PC-3 (cell line): ENCODE data around the gene C12orf60. TPM values are rescaled to one million over a fixed set of nuclear protein-coding genes. Genes with fewer than 3 reads are reported as not detected.
A peak's percentile ranks its signal among the peaks of the same experiment; 100 is the strongest.
"Not testable (repeated sequence)": the region's sequence is repeated elsewhere in the genome, so short reads cannot be mapped to it uniquely, and the experiment has no call there.

Source experiments
- ATAC-seq: fragments of 200-7000 bp; cut with Tn5 transposase; 2 replicates; pipeline ENCODE4 v1.9.1; 2020; ENCODE audit warnings: mild to moderate bottlenecking, moderate library complexity
- Bru-seq: library from RNA; stranded (reverse); fragments of 400-500 nt; gene quantifications from one replicate; lab custom pipeline; 2021; lab: Mats Ljungman, UMichigan
- BruChase-seq, 2 experiments: library from RNA; stranded (reverse); fragments of 400-500 nt; gene quantifications; one replicate each; lab custom pipeline; 2021; lab: Mats Ljungman, UMichigan
- BruUV-seq: library from RNA; stranded (reverse); fragments of 400-500 nt; replicated peaks from 2 replicates; lab custom pipeline; 2021; lab: Mats Ljungman, UMichigan
- CTCF ChIA-PET: fragments of 300-600 bp; sonication (Branson Sonifier 250); formaldehyde crosslinking; loops from one replicate; lab custom pipeline; 2022; ENCODE audit warnings: antibody characterized with exemption; lab: Charles Lee
- POLR2A ChIA-PET: fragments of 300-600 bp; sonication (Branson Sonifier 250); formaldehyde crosslinking; loops from one replicate; lab custom pipeline; 2022; ENCODE audit warnings: antibody characterized with exemption; ENCODE audit not compliant: unreplicated experiment; lab: Charles Lee
- DNase-seq: peaks from one replicate; pipeline ENCODE4 v3.0.0-alpha.2; 2015
- H2AFZ ChIP-seq: fragments of 300-600 bp; sonication (generic); 2 replicates; pipeline ENCODE4 v1.6.0; 2016; ENCODE audit warnings: antibody characterized with exemption, low read length
- H3F3A ChIP-seq: fragments of 300-600 bp; sonication (generic); one replicate; pipeline ENCODE4 v1.6.0; 2017; ENCODE audit warnings: antibody characterized with exemption, low read length, control low read depth, mild to moderate bottlenecking; ENCODE audit not compliant: unreplicated experiment
- H3K27ac ChIP-seq: fragments of 300-600 bp; sonication (generic); 2 replicates; pipeline ENCODE4 v1.5.1; 2016; ENCODE audit warnings: mild to moderate bottlenecking, low read length
- H3K27me3 ChIP-seq: fragments of 300-600 bp; sonication (generic); 2 replicates; pipeline ENCODE4 v1.6.1; 2016; ENCODE audit warnings: low read length, mixed read lengths
- H3K36me3 ChIP-seq: fragments of 300-600 bp; sonication (generic); 2 replicates; pipeline ENCODE4 v1.6.1; 2016; ENCODE audit warnings: low read depth, mixed run types, low read length, mixed read lengths
- H3K4me1 ChIP-seq: fragments of 300-600 bp; sonication (generic); 2 replicates; pipeline ENCODE4 v1.5.1; 2016; ENCODE audit warnings: low read length; ENCODE audit not compliant: insufficient read depth
- H3K4me2 ChIP-seq: fragments of 300-600 bp; sonication (generic); 2 replicates; pipeline ENCODE4 v1.6.0; 2016; ENCODE audit warnings: low read length
- H3K4me3 ChIP-seq: fragments of 300-600 bp; sonication (generic); 2 replicates; pipeline ENCODE4 v1.5.1; 2016; ENCODE audit warnings: mild to moderate bottlenecking, low read length, mixed read lengths
- H3K79me2 ChIP-seq: fragments of 300-600 bp; sonication (generic); 2 replicates; pipeline ENCODE4 v1.6.1; 2017; ENCODE audit warnings: low read length, mixed read lengths
- H3K9ac ChIP-seq: fragments of 300-600 bp; sonication (generic); 2 replicates; pipeline ENCODE4 v1.6.0; 2016; ENCODE audit warnings: mild to moderate bottlenecking, low read length
- H3K9me2 ChIP-seq: fragments of 300-600 bp; sonication (generic); replicated peaks from 2 replicates; pipeline ENCODE4 v1.6.1; 2016; ENCODE audit warnings: mixed run types, low read length, mixed read lengths
- H3K9me3 ChIP-seq: fragments of 300-600 bp; sonication (generic); 2 replicates; pipeline ENCODE4 v1.6.1; 2016; ENCODE audit warnings: low read length, mixed read lengths
- H4K20me1 ChIP-seq: fragments of 300-600 bp; sonication (generic); 2 replicates; pipeline ENCODE4 v1.6.1; 2016; ENCODE audit warnings: low read length, mixed read lengths
- EZH2 ChIP-seq: fragments of 300-600 bp; sonication (generic); IDR thresholded peaks from one replicate; pipeline ENCODE4 v1.6.1; 2017; ENCODE audit warnings: antibody characterized with exemption, mild to moderate bottlenecking, low read length; ENCODE audit not compliant: unreplicated experiment
- EZH2phosphoT487 ChIP-seq: fragments of 300-600 bp; sonication (generic); IDR thresholded peaks from 2 replicates; pipeline ENCODE4 v1.6.1; 2018; ENCODE audit warnings: mild to moderate bottlenecking, antibody characterized with exemption, low read length, borderline replicate concordance
- intact Hi-C: fragments of 100-400 bp; cut with micrococcal nuclease; formaldehyde crosslinking; loops from 2 replicates; pipeline ENCODE4 v1.9.0; 2023
- long read RNA-seq: library from polyadenylated mRNA; unstranded; transcript quantifications from one replicate; pipeline ENCODE4 v2.0.0, GENCODE V29; 2021; ENCODE audit not compliant: unreplicated experiment
- total RNA-seq: library from RNA; depleted of rRNA; stranded (reverse); fragments of >200 nt; gene quantifications from 2 replicates; pipeline ENCODE4 v1.2.3, GENCODE V29; 2014; rRNA removed
- TF ChIP-seq, protein P1 (sequence below): fragments of 300-600 bp; sonication (generic); conservative IDR thresholded peaks from 2 replicates; pipeline ENCODE4 v1.5.1; 2017; ENCODE audit warnings: antibody characterized with exemption, low read depth, mild to moderate bottlenecking, low read length

C12orf60 gene, protein sequence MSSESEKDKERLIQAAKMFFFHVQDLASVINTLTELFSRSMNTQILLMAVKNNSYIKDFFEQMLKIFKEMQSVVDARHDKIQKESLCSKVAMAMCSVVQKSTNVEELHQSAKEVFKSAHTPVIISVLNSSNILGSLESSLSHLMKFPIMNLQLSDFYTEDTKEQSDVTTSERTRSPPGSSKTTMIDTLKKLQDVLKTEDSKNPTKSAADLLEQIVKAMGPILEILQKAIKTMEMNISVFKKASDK
- total RNA-seq (0.29 and 0.47 TPM in 2 replicates), Bru-seq, nascent RNA (percentile 32 among the genes with signal in this experiment), BruChase-seq, experiment 1, labeled RNA remaining after a 6-hour chase (percentile 15 among the genes with signal in this experiment), BruChase-seq, experiment 2, labeled RNA remaining after a 2-hour chase (percentile 32 among the genes with signal in this experiment)
- long read RNA-seq, partial matches to known transcripts = 0 of 2 reads
- long read RNA-seq, other reads (novel, unspliced or antisense) = 1 of 2 reads

DNA sequence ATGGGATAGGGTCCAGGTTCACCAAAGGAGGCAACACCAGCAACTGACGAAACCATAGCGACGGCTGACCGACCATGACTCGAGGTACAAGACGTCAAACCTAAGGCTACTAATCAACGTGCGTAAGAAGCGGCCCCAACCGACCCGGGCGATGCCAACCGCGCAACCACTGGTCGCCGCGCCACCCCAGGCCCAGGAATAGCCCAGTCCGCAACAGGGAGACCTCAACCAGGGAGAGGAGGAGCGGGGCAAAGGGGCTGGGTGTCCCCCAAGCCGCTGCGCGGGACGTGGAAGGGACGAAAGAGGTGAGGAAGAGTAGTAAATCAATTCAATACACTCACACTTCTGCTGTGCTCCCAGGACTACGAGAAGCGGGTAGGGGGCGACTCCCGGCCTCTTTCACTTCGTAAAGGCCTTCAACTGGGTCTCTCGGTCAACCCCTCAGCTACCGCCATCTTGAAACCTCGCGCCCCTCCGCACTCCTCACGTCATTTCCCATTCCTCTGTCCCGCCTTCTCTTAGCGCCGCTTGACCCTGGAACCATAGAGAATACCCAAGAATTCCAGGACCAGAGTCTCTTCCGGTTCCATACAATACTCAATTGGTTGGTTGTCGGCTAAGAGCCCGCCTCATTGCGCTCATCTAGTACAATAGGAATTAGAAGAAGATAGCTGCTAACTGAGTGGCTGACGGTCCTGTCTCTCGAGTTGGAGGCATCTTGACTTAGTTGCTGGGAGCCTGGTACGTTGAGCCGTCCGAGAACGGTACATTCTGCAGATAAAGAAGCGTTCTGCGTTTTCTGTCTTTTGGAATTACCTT lies at the start of gene C12orf60, which contains the start of gene WBP11:
Gene C12orf60 (plus strand): TSS at position 660 of the 819 bp plus-strand sequence. CDS start 19,266 bp downstream, outside the sequence.
Gene WBP11 (minus strand): TSS at position 468 of the 819 bp plus-strand sequence. CDS start 2,095 bp downstream, outside the sequence.
- H3K9ac ChIP-seq = peak within 1 kb of the TSS; percentile 92
- H3K9me3 ChIP-seq = no peaks in the 10 kb centered on the region
- H3K4me3 ChIP-seq = peak within 1 kb of the TSS; percentile 96
- H2AFZ ChIP-seq = peak within 1 kb of the TSS; percentile 96
- intact Hi-C loops = loop anchor here (1.0 to 10.0 kb wide), 3 partner anchors 26 to 78 kb away; a partner anchor contains a TSS
- DNase-seq (peak; percentile 97), ATAC-seq (peak; percentile 99)
- no peaks in the 10 kb centered on the region for H3K27me3 ChIP-seq
- H3K36me3 ChIP-seq = peaks cover 20% of the 10 kb centered on the region
- ChIA-PET CTCF (interaction anchor here (0.6 to 1.5 kb wide), 4 partner anchors 32 to 195 kb away, joined by 3 to 20 read pairs (median 6); a partner anchor contains a TSS), POLR2A (interaction anchor here (0.5 to 1.2 kb wide), 6 partner anchors 28 to 1104 kb away, joined by 3 to 9 read pairs (median 3); partner anchors contain the start of gene EPS8)
- TSS peak; percentile 65 for BruUV-seq
- H3K4me1 ChIP-seq = peaks cover 10% of the 10 kb centered on the region; the same call in 1 of the 2 replicates
- peak within 1 kb of the TSS; percentile 91 for H3K4me2 ChIP-seq
- H3F3A ChIP-seq = no peaks in the 10 kb centered on the region
- peak within 1 kb of the TSS; percentile 37 for H3K27ac ChIP-seq
- TF ChIP-seq EZH2 (no peak), EZH2phosphoT487 (no peak)
- TF ChIP-seq, protein P1, sequence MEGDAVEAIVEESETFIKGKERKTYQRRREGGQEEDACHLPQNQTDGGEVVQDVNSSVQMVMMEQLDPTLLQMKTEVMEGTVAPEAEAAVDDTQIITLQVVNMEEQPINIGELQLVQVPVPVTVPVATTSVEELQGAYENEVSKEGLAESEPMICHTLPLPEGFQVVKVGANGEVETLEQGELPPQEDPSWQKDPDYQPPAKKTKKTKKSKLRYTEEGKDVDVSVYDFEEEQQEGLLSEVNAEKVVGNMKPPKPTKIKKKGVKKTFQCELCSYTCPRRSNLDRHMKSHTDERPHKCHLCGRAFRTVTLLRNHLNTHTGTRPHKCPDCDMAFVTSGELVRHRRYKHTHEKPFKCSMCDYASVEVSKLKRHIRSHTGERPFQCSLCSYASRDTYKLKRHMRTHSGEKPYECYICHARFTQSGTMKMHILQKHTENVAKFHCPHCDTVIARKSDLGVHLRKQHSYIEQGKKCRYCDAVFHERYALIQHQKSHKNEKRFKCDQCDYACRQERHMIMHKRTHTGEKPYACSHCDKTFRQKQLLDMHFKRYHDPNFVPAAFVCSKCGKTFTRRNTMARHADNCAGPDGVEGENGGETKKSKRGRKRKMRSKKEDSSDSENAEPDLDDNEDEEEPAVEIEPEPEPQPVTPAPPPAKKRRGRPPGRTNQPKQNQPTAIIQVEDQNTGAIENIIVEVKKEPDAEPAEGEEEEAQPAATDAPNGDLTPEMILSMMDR = no peak
- no peaks in the 10 kb centered on the region for H3K9me2 ChIP-seq
- H4K20me1 ChIP-seq = peaks cover 16% of the 10 kb centered on the region
- peaks cover 48% of the 10 kb centered on the region for H3K79me2 ChIP-seq

DNA sequence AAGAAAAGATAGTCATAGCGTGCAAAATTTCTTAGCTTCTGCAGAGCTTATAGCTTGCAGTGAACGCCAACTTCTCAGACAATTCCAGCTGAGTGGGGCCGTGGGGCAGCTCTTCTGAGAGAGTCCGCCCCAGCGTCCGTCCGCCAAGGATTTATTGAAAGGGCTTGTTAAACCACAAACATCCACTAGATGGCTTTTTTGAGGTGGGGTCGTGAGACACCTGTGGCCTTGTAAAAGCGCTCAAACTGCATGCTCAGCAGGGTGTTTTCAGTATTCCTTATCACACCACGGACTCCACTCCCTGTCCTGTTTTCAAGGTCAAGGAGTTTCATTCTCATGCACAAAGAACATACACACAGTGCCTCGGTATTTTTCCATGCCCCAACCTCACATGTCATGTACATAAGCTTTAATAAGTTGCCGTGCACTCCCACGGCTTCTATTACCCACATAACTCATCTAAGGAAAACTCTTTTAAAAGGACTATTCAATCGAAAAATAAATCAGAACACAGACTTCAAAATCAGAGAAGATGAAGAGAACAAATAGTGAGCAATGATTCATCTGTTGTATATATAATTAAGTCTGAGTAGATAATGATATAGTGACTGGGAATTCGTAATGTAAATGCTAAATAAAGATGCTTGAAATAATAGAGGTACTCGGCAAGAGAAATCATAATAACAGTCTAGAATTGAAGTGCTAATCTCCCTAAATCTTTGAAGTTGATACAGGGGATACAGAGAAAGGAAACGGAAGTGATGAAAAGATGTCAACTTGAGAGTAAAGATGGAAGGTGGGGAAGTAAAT lies 46.9 kb upstream of the C12orf60 start:
- Histone ChIP-seq H3K9me3 (no peaks in the 10 kb centered on the region), H3K27me3 (no peaks in the 10 kb centered on the region), H3K27ac (no peak overlapping the region), H3K9ac (no peak overlapping the region), H2AFZ (no peak overlapping the region), H3K4me2 (no peak overlapping the region), H4K20me1 (no peaks in the 10 kb centered on the region), H3K4me3 (no peak overlapping the region), H3K9me2 (no peaks in the 10 kb centered on the region), H3K36me3 (no peaks in the 10 kb centered on the region), H3K4me1 (no peaks in the 10 kb centered on the region), H3K79me2 (no peaks in the 10 kb centered on the region), H3F3A (no peaks in the 10 kb centered on the region)
- no peak for TF ChIP-seq EZH2phosphoT487
- TF ChIP-seq, protein P1 = peak; percentile 39; the same call in 1 of the 2 replicates
- intact Hi-C loops = no loop called here
- no TSS peak for BruUV-seq
- no peak for ATAC-seq
- CTCF ChIA-PET = no interaction called here
- POLR2A ChIA-PET = no interaction called here
- peak; percentile 12 for DNase-seq

DNA sequence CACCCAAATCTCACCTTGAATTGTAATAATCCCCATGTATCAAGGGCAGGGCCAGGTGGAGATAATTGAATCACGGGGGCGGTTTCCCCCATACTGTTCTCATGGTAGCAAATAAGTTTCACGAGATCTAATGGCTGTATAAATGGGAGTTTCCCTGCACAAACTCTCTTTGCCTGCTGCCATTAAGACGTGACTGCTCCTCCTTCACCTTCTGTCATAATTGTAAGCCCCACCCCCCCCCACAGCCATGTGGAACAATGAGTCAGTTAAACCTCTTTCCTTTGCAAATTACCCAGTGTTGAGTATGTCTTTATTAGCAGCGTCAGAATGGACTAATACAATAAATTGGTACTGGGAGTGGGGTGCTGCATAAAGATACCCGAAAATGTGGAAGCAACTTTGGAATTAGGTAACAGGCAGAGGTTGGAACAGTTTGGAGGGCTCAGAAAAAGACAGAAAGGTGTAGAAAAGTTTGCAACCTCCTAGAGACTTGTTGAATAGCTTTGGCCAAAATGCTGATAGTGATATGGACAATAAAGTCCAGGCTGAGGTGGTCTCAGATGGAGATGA lies 43.7 kb upstream of the C12orf60 start:
- H3F3A ChIP-seq, intact Hi-C loops, H3K27ac ChIP-seq, H3K4me1 ChIP-seq, DNase-seq, ATAC-seq, H3K9me3 ChIP-seq, H2AFZ ChIP-seq, POLR2A ChIA-PET, H4K20me1 ChIP-seq, H3K27me3 ChIP-seq, CTCF ChIA-PET, H3K4me2 ChIP-seq, BruUV-seq, H3K9me2 ChIP-seq, H3K9ac ChIP-seq, H3K4me3 ChIP-seq, H3K79me2 ChIP-seq, H3K36me3 ChIP-seq: not testable (repeated sequence)
